AG20443 (cell line): ENCODE data around the gene AVEN.

Experiments
- DNase-seq: peaks from one replicate; pipeline ENCODE4 v3.0.0; 2012; ENCODE audit warnings: low spot score, mixed read lengths

Gene AVEN

DNA sequence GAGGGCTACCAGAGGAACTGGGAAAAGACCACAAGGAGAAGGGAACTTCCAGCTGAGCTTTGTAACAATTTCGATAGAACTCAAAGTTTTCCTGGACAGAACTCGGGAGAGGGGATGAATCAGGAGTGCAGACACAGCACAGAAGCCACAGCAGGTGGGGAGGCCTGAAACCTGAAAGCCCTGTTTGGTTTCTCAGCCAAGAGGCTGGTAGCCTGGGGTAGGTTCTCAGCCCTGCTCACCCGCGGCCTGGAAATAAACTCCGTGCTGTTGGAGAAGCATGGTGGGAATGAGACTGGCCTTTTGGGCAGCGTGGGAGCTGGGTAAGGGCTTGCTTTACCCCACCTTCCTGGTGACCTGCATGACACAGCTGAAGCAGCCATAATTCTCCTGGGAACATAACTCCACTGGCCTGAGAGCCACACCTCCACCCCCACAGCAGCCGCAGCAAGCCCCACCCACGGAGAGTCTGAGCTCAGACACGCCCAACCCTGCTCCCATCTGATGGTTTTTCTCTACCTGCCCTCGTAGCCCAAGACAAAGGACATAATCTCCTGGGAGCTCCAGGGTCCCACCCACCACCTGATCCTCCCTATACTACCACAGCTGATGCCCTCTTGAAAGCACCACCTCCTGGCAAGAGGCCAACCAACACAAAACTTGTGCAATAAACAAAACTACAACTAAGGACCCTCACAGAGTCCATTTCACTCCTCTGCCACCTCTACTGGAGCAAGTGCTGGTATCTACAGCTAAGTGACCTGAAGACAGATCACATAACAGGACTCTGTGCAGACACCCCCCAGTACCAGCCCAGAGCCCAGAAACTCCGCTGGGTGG, 123.2 kb downstream of the AVEN start:
- DNase-seq, result no peak

DNA sequence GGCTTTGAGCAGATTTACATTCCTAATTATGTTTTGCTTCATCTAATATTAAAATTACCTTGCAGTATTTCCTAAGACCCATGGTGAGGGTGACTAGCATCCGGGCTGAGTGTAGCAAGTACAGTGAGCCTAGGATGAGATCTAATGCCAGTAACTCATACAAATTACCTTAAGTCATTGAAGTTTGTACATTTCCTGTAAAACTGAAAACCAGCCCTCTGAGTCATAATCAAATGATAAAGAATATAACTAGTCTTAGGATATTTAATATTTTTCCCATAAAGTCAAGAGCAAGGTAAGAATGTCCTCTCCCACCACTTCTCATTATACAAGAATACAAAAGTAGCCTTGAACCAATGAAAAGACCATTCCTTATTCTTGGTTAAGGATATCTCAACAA, 125.5 kb downstream of the AVEN start:
- DNase-seq, result no peak

DNA sequence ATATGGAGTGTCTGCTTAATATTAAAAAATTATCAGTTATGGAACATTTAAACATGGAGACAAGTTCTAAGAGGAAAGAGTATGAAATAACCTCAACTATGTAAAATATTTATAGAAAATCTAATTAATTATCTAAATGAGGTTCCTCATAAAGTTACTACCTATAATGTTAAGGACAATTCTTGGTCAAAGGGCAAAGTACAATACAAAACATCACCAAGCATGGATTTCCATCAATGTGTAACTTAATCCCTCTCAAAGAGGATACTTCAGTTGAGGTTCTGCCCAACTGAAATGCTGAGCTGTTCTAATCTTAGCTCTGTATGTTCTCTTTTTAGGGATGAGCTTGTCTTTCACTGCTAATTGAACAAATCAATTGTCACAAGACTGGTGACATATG, 126.7 kb downstream of the AVEN start:
- DNase-seq, result no peak

DNA sequence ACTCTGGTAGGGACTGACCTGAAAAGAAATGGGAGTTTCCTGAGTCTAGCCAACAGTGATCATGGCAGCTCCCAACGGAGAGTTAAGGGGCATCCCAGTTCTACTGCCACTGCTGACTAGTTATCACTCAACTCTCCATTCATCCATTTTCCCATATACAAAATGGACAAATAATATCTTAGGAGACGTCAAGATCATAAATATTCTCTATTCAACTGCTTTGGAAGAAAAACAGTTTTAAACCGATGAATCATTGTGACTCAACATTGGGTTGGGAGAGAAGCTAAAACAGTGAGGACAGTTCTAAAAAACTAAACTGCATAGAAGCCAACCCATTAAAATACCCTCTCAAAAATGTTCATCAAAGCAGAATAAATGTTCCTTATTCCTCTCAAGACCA, 128.3 kb downstream of the AVEN start:
- peak; percentile 43 for DNase-seq

DNA sequence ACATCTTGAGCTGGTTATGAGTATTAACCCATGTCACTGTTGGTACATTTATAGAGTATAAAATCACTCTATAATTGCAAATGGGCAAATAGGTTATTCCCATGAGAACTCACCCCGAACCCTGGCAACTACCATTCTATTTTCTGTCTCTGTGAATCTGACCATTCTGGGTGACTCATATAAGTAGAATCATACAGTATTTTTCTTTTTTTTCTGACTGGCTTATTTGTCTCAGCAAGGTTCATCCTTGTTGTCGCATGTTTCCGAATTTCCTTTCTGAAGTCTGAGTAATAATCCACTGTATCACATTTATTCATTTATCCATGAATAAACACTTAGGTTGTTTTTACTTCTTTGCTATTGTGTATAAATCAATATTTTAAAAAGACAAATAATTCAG, 130.6 kb downstream of the AVEN start:
- peak; percentile 21 for DNase-seq

DNA sequence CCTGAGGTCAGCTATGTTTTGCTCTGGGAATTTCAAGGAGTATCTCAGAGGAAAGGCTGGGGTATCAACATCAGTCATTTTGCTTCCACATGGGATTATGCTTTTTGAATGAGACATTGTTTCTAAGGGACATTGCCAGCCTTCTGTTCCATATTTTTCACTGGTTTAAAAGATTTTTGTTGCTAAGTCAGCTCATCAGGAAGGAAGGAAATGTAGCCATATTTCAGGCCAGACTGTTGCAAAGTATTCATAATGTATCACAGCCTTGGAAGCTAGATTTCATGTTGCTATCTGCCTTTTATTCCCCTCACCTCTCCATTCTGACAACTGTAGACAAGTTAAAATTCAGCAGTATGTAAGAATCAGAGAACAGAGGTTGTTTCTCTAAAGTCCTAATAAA, 131.7 kb downstream of the AVEN start:
- DNase-seq, result no peak

DNA sequence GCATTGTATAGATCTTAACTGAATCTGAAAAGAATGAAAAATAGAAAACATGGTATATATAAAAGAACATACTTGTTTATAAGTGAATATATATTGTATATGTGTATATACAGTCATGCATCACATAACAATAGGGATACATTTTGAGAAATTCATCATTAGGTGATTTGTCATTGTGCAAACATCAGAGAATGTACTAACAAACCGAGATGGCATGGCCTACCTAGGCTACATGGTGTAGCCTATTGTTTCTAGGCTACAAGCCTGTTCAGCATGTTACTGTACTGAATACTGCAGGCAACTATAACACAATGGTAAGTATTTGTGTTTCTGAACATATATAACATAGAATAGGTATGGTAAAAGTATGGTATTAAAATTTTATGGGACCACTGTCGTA, 135.3 kb downstream of the AVEN start:
- DNase-seq, result no peak

DNA sequence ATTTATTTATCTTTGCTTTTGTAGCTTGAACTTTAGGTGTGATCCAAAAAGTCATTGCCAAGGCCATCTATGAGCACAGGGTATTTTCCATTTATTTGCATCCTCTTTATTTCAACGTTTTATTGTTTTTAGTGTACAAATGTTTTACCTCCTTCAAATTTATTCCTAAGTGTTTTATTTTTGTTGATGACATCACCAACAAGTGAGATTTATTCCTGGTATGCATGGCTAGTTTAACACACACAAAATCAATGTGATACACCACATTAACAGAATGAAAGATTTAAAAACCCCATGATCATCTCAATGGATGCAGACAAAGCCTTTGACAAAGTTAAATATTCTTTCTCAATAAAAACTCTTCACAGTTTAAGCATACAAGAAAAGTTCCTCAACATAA, 137.0 kb downstream of the AVEN start:
- no peak for DNase-seq

DNA sequence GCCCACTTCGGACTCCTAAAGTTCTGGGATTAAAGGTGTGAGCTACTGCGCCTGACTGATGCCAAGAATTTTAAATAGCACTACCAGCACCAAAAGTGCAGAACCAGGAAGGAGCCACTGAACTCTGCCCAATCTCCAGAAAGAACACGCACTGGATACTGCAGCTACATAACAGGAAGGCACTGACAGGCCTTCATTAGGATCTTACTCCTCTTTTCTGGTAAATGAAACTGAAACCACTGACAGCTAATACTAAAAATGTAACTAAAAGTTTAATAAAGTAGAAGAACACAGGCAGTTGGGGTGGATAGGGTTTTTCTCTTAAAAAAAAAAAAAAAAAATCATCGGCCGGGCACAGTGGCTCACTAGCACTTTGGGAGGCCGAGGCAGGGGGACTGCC, 144.8 kb downstream of the AVEN start:
- DNase-seq, result no peak

DNA sequence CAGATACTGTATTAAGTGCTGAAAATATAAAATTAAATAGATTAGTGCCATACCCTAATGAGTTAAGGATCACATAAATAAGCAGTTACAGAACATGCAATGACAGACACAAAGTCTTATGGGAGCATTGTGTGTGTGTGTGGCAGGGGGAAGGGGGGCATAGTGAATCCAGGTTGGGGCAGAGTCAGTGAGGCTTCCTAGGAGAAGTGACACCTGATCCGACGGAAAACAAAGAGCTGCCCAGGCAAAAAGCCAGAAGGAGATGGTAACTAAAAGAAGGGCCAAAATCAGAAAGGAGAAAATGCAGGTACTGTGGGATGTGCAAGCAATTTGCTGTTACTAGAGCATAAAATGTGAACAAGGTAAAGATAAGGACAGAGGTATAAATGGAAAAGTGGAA, 150.8 kb downstream of the AVEN start:
- DNase-seq, result no peak

DNA sequence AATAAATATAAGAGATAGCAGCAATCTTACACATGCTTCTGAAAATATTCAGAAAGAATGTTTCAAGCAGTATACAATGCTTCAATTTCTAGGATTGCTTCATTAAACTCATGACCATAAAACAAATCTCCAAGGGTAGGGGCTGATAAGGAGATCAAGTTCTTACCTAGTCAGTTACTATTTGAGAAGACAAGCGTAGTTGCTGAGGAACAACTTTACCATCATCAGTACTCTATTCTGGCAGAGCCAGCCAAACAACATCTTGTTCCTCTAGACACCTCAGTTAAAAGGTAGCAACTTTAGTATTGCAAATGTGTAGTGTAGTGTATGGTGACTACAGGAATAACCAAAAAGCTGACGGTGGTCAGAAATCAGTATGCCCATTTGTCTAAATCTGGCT, 156.1 kb downstream of the AVEN start:
- no peak for DNase-seq

DNA sequence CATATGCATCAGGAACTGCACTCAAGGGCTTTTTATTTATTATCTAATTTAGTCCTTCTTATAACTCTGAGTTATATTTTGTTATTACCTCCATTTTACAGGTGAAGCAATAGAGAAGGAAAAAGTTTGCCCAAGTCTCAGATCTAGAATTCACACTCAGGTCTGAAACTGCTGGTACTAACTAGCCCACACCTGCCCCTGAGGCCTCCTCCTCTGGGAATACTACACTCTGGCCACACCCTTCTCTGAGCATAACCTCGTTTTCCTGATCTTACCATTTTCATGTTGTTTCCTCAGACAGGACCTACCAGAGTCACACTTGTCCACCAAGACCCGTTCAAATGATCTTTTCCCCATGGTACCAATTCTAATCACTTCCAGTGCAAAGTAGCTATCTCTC, 164.8 kb downstream of the AVEN start:
- no peak for DNase-seq

DNA sequence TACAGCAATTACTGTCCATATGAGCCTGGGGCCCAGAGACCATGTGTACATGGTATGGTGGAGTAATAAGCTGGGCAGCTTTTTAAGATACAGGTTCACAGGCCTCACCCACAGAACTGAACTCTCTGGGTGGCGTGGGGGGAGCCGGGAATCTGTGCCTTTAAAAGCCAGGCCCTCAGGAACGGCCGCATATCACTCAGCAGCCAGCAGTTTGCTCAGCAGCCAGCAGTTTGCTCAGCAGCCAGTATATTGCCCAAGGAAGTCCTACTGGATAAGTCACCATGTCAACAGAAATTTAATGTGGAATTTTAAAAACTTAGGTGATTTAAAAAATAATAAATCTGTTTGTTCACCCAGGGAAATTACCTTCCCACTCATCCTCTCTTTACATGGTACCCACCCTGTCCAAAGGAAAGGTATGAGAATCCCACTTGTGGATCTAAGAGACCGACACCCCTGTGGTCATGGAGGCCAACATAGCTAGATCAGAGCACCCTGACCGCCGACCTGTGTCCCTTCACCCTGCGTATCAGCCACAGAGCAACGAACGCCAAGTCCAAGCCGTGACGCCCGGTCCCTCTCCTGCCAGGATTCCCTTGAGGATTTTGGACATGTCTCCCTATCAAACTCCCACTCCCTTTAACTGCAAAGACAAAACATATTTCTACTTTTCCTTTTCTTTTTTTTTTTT, 166.4 kb downstream of the AVEN start:
- peak; percentile 44 for DNase-seq

DNA sequence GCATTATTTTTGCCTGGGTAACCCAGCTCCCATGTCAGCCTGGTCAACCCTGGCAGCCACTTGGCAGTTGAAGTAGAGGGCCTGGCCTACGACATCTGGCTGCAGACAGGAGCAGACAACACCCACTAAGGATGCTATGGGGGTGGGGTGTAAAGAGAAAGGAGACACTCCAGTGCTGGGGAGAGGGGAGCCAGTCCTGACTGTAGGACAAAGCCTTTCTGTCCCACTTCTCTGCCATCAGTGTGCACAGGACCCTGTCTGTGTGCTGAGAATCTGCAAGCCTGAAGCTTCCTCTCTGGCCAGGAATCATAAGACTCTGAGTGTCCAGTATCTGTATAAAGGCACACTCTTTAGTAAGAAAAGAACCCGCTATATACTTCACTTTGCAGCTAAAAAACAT, 167.0 kb downstream of the AVEN start:
- no peak for DNase-seq

DNA sequence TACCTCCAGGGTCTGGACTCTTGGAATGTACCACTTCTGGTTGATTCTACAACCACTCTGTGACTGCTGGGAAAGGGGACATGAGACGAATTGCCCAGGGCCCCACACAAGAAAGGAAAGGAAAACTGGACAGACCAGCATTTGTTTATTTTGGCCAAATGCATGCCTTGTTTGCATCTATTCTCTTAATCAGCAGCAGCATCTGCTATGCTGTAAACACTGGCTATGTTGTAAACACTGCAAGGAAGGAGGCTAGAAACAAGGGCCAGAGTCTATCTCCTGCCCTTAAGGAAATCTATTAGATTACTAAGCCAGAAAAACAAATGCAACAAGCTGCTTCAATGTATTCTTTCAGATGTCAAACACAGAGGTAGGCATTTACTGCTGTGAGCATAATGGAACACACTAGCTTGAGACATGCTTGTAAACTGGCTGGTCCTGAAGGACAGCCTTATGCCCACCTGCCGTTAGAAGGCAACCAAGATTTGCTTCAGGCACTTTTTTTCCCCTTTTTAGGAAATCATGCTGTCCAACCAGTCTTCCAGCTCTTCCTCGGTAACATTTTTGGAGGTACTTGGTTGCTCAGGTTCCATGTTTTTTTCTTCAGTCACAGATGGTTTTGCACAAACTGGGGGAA, 172.8 kb downstream of the AVEN start:
- no peak for DNase-seq

DNA sequence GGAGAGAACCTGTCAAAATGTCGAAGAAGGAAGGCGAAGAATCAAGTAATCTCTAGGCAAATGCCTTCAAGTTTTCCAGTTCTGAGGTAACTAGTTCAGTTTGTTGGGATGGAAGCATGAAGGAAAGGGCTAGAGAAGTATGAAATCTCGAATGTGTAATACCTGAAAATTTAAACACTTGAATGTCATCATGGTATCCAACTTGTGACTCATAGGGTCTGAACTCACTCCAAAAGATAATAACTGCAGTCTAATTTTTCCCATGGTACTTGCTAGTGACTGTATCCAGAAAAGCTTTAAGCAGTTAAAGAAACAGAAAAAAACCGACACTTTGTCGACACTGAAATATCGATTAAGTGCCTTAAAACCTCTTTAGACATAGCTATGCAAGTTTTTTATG, 173.6 kb downstream of the AVEN start:
- no peak for DNase-seq

DNA sequence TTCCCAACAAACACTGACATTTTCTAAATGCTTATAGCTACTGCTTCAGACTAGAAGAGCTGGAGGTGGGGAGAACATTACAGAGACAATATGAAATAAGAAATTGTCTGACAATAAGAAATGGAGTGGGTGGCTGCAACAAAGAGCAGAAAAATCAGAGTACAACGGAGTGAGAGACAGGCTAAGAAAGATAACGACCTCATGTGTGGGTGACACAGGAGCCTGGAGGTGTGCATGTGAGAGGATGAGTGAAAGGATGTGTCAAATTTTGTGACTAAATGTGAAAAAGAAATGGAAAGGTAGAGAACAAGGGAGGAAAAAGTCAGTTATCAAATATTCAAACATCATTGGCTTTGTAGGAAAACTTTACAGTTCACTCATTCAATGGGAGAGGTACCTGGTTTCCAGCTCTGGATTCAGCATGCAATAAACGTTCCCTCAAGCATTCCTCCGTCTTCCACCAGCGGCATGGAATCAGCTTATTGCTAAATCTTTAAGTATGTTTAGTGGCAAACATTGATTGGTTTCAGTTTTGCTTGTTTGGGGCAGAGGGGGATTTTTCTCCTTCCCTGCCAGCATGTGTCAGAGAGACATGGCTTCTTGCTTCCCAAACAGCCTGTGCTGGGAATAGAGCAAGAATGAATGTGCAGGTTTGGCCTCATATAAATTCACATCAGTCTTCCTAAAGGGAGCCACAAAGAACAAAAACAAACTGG, 174.5 kb downstream of the AVEN start:
- no peak for DNase-seq

DNA sequence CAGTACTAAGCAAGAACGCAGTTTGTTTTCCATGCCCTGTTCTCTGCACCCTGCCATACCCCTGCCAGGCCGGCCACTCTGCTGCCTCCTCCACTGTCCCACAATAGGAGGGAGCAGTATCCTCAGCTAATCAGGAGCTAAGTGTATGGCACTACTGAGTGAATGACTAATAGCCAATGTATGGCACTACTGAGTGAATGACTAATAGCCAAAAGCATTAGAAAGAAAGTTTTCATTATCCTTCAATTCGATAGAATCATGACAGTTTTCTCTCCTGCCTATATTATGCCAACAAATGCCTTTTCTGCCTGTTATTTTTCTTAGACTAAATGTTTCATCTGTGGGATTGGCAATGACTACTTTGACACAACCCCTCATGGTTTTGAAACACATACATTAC, 178.2 kb downstream of the AVEN start:
- DNase-seq, result no peak

DNA sequence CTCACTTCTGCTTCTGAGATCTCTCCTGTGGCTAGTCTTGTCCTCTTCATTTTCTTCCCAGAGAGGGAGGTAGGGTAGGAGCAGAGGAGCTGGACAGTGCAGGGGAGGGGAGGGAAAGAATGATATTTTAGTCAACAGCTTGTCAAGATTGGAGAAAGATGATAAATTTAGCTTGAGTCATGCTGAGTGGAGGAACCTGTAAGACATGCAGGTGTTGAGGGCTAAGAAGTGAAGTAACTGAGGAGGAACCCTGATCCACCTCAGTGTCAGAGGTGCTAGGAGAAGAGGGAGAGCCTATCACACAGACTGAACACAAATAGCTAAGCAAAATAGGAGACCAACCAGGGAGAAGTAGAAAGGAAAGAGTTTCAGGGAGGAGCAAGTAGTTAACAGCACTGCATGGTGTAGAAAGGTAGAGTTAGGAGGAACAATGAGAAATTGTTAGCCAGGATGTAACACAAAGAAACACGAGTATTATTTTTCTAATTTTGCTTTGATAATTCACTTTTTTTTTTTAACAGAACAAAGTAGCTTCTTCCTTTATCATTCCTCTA, 178.9 kb downstream of the AVEN start:
- no peak for DNase-seq

DNA sequence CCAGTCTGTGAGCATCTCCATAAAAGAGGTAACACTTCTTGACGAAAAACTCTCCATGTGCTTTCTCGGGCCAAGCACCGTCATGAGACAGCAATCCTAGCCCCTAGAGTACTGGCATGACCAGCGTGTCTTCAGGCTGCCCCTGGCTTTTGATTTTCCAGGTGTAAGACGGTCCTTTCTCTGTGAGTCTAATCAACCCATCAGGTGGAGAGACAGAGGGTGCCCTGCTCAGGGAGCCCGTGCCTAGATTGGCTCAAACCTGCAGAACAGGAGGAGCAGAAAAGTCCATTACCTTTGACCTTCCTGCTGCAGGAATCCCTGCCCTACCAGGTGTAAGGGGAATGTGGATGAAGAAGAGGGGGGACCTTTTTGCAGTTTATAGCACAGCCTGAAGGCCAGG, 180.2 kb downstream of the AVEN start:
- DNase-seq, result no peak

DNA sequence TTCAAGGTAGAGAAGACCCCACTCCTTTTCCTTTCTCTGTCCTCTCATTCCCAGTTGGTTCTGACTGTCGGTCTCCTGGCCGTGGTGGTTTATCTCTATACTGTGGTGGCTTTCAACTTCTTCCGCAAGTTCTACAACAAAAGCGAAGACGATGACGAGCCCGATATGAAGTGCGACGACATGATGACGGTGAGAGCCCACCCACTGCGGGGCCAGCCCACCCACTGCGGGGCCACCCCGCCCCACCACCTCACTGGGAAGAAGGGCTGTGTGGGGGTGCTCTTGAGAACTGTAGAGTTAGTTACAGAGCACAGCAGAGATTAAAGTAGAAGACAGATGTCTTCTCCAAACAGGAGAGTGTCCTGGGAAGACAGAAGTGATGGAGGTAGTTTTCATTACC, 181.3 kb downstream of the AVEN start:
- no peak for DNase-seq

DNA sequence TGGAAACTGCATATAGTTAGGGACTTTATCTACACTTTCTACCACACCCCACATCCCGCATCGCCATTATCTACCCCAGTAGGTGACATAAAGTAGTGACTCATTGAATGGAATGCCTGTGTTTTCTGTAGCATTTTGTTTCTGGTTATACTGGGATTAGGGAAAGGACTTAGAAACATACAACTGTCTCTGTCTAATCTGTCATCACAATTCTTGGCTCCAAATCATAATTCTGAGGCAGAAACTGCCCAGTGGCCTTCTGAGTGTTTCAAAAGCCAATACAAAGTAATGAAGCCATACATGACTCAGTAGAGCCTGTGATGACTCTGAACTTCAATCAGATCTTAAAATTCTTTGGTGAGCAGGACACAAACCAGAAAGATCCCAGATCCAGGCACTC, 186.4 kb downstream of the AVEN start:
- peak; percentile 56 for DNase-seq
